ACHN (cell line): ENCODE results near the gene KCNK10.

ENCODE experiments used
- DNase-seq: peaks from one replicate; pipeline ENCODE4 v3.0.0-alpha.2; 2015
- in situ Hi-C: cut with HindIII; loops from 2 replicates; pipeline ENCODE4 v1.10.0; 2017; ENCODE audit warnings: low sequenced_read_pairs, low pct_ligation_motif_present, low pct_unique_long_range_greater_than_20kb

The KCNK10 gene

GRCh38 chr14:88164906-88165534, 158.0 kb downstream of the KCNK10 start:
- in situ Hi-C loops = no loop called here
- no peak for DNase-seq

GRCh38 chr14:88163731-88164255, 159.3 kb downstream of the KCNK10 start:
- no peak for DNase-seq
- in situ Hi-C loops = no loop called here

GRCh38 chr14:88156127-88156526, 166.9 kb downstream of the KCNK10 start:
- in situ Hi-C loops = no loop called here
- no peak for DNase-seq

GRCh38 chr14:88154926-88155325, 168.1 kb downstream of the KCNK10 start:
- no peak for DNase-seq
- in situ Hi-C loops = no loop called here

- DNase-seq = no peak
- in situ Hi-C loops = no loop called here
Observed at GRCh38 chr14:88154321-88154720, 168.7 kb downstream of the KCNK10 start.

- no peak for DNase-seq
- in situ Hi-C loops = no loop called here
Observed at GRCh38 chr14:88146881-88147649, 176.0 kb downstream of the KCNK10 start.

- in situ Hi-C loops = no loop called here
- no peak for DNase-seq
Observed at GRCh38 chr14:88143810-88144209, 179.3 kb downstream of the KCNK10 start.

GRCh38 chr14:88142997-88143396, 180.1 kb downstream of the KCNK10 start:
- in situ Hi-C loops = no loop called here
- DNase-seq = no peak

- DNase-seq = no peak
- in situ Hi-C loops = no loop called here
Observed at GRCh38 chr14:88140874-88141273, 182.2 kb downstream of the KCNK10 start.

GRCh38 chr14:88137327-88137726, 185.7 kb downstream of the KCNK10 start:
- no peak for DNase-seq
- in situ Hi-C loops = no loop called here
